ENCODE results near the gene ZNF175.

Gene ZNF175

DNA sequence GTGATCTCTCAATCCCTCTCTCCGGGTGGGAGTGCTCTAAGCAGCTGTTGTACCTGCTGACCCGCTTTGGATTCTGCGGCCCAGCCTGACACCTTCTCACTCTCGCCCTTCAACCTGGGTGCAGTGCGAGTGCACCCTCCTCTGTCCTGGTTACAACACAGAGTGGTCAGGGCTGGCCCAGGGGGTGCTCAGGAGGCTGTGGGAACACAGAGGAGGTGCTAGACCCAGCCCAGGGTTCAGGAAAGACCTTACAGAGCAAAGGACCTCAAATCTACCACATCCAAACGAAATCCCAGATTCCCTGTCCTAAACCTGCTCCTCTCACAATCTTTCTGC, 23.7 kb downstream of the ZNF175 start:
- TF ChIP-seq, protein P1, sequence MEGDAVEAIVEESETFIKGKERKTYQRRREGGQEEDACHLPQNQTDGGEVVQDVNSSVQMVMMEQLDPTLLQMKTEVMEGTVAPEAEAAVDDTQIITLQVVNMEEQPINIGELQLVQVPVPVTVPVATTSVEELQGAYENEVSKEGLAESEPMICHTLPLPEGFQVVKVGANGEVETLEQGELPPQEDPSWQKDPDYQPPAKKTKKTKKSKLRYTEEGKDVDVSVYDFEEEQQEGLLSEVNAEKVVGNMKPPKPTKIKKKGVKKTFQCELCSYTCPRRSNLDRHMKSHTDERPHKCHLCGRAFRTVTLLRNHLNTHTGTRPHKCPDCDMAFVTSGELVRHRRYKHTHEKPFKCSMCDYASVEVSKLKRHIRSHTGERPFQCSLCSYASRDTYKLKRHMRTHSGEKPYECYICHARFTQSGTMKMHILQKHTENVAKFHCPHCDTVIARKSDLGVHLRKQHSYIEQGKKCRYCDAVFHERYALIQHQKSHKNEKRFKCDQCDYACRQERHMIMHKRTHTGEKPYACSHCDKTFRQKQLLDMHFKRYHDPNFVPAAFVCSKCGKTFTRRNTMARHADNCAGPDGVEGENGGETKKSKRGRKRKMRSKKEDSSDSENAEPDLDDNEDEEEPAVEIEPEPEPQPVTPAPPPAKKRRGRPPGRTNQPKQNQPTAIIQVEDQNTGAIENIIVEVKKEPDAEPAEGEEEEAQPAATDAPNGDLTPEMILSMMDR (IDR thresholded peaks at IDR 0.05), result no peak
- Mint-ChIP-seq H3K4me3 (peak overlapping the region; percentile 93), H3K4me1 (peaks cover 20% of the 10 kb centered on the region), H3K36me3 (ENCODE audit: low read depth) (peaks cover 13% of the 10 kb centered on the region), H3K27me3 (ENCODE audit: low read depth, poor library complexity) (peaks cover 12% of the 10 kb centered on the region), H3K27ac (no peak overlapping the region), H3K9me3 (peaks cover 30% of the 10 kb centered on the region)
- no peak for DNase-seq

DNA sequence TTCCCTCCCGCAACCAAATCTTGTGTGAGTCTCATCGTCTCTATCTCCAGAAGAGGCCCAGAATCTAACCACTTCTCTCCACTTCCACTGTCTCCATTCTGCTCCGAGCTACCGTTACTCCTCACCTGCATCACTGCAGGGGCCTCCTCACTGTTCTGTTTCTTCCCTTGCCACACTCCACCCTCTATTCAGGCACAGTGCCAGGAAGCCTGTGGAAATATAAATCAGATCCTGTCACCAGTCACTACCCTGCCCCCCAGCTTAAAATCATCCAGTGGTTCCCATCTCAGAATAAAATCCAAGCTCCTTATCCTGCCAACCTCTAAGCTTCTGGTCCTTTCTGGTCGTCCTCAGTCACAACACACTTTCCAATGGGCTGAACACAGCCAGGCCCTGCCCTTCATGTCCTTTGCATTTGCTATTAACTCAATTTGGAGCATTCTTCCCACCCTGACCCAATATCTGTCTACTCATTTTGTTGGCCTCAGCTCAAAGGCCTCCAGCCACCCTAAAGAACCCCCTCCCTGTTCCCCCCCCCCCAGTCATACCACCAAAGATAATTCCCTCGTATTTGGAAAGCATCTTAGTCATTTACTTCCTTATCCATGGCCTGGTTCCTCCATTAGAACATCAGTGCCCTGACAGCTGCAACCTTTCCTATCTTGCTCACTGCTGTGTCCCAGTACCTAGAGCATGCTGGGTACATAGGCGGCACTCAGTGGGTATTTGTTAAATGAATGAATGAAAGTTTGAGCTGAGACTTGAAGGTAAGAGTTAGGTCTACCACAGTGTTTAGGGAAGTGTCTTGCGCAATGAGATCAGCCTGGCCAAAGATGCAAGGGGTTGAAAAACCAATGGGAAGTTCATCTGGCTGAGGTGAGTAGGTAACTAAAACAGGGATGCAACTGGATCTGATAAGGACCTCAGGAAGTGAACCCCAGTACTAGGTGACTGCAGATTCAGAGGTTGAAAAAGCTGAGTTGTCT, 24.4 kb downstream of the ZNF175 start:
- TF ChIP-seq, protein P1 (IDR thresholded peaks at IDR 0.05), result no peak
- Mint-ChIP-seq H3K9me3 (peaks cover 35% of the 10 kb centered on the region), H3K36me3 (ENCODE audit: low read depth) (peaks cover 6% of the 10 kb centered on the region), H3K27ac (no peak overlapping the region), H3K4me3 (peak overlapping the region; percentile 93), H3K27me3 (ENCODE audit: low read depth, poor library complexity) (peaks cover 12% of the 10 kb centered on the region), H3K4me1 (peaks cover 20% of the 10 kb centered on the region)
- no peak for DNase-seq

DNA sequence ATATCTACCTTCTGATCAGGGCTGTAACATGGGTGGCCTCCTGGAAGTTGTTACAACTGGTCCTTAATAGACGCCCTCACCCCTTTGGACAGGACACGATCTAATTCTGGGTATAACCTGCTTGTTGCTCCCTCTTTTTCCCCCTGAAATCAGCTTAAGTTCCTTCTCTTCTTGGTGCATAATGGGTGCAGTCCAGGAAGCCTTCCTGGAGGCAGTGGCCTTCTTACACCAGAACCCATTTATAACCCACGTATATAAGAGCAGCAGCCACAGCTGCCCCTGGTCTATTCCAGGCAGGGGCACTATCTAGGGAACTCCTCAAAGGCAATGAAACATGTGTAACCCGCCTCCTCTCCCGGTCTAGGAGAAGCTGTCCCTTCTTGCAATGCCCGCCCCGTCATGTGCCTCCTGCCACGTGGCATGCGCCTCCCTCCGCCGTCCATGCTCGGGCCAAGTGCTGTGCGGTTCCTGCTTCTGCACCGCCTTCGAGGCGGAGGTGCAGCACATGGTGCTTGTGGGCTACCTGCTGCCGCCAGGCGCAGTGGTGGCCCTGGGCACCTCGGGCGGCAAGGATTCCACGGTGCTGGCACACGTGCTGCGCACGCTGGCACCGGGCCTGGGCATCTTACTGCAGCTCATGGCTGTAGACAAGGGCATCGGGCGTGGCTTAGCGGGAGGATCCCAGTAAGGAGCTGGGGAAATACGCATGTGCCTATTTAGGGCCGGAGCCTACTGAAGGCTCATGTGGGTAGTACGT, 27.3 kb downstream of the ZNF175 start:
- TF ChIP-seq, protein P1 (IDR thresholded peaks at IDR 0.05), result no peak
- Mint-ChIP-seq H3K36me3 (ENCODE audit: low read depth) (no peaks in the 10 kb centered on the region), H3K4me3 (no peak overlapping the region), H3K27me3 (ENCODE audit: low read depth, poor library complexity) (peaks cover 12% of the 10 kb centered on the region), H3K9me3 (peaks cover 48% of the 10 kb centered on the region), H3K27ac (no peak overlapping the region), H3K4me1 (peaks cover 18% of the 10 kb centered on the region)
- DNase-seq, result no peak

DNA sequence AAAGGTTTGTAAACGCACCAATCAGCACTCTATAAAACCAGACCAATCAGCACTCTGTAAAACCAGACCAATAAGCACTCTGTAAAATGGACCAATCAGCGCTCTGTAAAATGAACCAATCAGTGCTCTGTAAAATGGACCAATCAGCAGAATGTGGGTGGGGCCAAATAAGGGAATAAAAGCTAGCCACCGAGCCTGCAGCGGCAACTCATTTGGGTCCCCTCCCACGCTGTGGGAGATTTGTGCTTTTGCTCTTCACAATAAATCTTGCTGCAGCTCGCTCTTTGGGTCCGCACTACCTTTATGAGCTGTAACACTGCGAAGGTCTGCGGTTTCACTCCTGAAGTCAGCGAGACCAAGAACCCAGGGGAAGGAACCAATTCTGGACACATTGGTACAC, 28.0 kb downstream of the ZNF175 start:
- peaks cover 11% of the 10 kb centered on the region for H3K4me1 Mint-ChIP-seq
- TF ChIP-seq, protein P1 (IDR thresholded peaks at IDR 0.05), result no peak
- H3K27ac Mint-ChIP-seq, result no peak overlapping the region
- DNase-seq, result no peak
- peaks cover 12% of the 10 kb centered on the region for H3K27me3 Mint-ChIP-seq (ENCODE audit: low read depth, poor library complexity)
- peaks cover 48% of the 10 kb centered on the region for H3K9me3 Mint-ChIP-seq
- H3K36me3 Mint-ChIP-seq (ENCODE audit: low read depth), result no peaks in the 10 kb centered on the region
- H3K4me3 Mint-ChIP-seq, result no peak overlapping the region

DNA sequence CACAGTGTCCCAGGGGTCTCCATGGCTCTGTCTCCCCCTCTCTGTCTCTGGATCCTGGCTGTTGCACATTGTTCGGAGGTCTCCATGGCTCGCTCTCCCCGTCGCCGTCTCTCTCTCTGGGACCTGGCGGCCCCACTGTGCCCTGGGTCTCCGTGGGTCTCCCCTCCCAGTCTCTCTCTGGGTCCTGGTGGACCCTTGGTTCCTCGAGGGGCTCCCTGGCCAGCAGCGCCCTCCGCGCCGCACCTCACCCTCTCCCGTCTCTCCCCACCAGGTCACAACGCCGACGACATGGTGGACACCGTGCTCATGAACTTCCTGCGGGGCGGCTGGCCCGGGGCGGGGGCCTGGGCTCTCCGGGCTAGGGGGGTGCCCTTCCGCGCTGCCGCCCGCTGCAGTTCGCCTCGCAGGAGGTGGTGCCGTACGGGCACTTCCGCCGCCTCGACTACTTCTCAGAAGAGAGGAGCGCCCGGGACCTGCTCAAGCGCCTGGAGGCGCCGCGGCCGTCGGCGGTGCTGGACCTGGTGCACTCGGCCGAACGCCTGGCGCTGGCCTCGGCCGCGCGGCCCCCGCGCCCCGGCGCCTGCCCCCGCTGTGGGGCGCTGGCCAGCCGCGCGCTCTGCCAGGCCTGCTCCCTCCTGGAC, 30.0 kb downstream of the ZNF175 start:
- H3K36me3 Mint-ChIP-seq (ENCODE audit: low read depth), result no peaks in the 10 kb centered on the region
- no peak overlapping the region for H3K27ac Mint-ChIP-seq
- no peak overlapping the region for H3K4me3 Mint-ChIP-seq
- H3K9me3 Mint-ChIP-seq, result peaks cover 54% of the 10 kb centered on the region
- TF ChIP-seq, protein P1 (IDR thresholded peaks at IDR 0.05), result no peak
- DNase-seq, result no peak
- H3K27me3 Mint-ChIP-seq (ENCODE audit: low read depth, poor library complexity), result peaks cover 13% of the 10 kb centered on the region
- no peaks in the 10 kb centered on the region for H3K4me1 Mint-ChIP-seq

Data from nephron progenitor cell (in vitro differentiated cells).